Stimulated activated CD8-positive, alpha-beta memory T cell treated with anti-CD3 and anti-CD28 coated beads, Interleukin-4, amount 100 ng/mL, for 24 hours (primary cell): ENCODE results near the gene PRAC2.

Source experiments
- DNase-seq: peaks from one replicate; pipeline ENCODE4 v3.0.0-alpha.2; 2020; ENCODE audit warnings: low read depth

The PRAC2 gene

DNA sequence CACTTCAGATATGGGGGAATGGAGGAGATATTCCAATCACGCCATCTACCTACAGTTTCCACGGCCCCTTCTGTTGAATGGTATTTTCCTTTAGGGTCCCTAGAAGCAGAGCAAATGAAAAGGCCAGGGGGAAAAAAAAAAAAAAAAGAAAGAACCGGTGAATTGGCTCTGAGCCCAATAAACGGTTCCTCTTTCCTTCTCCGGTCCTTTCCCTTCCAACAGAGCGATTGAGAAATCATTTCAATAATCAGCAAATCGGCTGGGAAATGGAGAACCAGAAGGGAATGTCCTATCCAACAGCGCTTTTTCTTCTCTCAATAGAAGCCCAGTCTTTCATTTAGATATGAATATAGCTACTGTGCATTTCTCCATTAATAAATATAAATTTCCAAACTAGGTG, 32.4 kb downstream of the PRAC2 start:
- DNase-seq = no peak

GRCh38 chr17:48756830-48757251, 33.9 kb downstream of the PRAC2 start:
- no peak for DNase-seq

- no peak for DNase-seq
Observed at GRCh38 chr17:48757524-48757961, 34.6 kb downstream of the PRAC2 start.

DNA sequence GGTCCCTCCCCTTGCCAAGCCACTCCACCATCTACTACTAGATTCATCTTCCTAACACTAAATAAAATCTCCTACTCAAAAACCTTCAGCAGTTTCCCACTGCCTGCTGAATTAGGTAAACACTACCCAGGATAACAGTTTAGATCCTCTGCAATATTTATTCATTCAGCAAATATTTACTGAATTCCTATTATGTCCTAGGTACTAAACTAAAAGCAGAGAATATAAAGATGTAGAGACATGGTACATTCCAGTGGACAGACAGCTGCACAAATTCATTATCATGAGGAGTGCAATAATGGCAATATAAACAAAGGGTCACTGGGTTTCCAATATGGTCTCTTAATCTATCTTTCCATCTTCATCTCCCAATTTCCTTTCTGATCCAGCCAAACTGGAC, 36.3 kb downstream of the PRAC2 start:
- no peak for DNase-seq

DNA sequence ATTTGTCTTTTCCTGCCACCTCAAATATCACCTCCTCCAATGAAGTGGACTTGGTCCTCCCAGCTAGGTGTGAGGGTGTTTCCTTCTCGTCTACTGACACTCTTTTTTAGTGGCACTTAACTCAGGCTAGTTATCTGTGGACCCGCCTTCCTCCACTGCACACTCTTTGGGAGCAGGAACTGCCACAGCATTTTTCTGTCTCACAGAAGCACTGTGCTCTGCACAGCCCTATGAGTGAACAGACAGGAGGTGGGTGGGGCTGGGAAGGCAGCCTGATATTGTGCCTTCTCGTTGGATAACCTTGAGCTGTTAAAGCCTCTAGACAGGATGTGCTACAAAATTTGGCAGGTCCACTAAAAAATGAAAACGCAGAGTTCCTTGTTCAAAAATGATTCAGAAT, 37.4 kb downstream of the PRAC2 start:
- no peak for DNase-seq

DNA sequence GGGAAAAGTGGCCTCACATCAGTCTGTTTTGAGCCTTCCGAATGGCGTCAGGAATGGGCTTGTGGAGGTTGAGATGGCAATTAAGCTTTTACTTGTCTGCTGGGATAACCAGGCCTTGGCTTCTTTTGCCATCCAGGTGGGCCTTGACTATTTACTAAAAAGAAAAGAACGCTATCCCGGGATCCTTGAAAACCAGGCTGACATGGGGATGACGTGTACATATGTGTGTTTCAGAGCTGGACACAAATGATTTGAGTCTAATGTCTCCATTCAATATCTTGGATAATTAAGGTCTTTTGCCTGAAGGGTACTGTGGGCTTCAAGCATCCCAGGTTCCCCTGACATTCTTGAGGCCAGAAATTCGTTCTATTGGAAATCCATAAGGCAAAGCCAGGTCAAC, 38.1 kb downstream of the PRAC2 start:
- DNase-seq = no peak

DNA sequence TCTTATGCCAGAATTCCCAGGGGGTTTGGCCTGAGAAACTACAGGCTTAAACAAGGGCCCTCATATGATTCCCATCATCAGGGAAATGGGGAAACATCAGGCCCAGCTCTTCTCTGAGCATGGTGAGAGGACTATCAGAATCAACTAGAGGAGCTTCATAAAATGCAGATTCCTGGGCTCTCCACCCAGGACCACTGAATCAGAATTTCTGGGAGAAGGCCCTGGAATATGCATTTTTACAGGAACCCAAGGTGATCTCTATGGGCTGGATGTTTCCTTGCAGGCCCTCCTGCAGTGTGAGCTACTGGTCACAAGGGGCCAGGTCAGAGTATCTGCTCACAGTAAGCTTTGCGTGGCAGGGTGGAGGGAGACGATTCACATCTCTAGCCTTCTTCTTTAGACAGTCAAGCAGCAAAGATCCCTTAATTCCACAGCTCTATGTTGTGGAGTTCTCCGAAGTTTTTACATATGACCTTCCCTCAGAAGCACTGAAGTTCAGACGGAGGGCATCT, 44.3 kb downstream of the PRAC2 start:
- DNase-seq = no peak

DNA sequence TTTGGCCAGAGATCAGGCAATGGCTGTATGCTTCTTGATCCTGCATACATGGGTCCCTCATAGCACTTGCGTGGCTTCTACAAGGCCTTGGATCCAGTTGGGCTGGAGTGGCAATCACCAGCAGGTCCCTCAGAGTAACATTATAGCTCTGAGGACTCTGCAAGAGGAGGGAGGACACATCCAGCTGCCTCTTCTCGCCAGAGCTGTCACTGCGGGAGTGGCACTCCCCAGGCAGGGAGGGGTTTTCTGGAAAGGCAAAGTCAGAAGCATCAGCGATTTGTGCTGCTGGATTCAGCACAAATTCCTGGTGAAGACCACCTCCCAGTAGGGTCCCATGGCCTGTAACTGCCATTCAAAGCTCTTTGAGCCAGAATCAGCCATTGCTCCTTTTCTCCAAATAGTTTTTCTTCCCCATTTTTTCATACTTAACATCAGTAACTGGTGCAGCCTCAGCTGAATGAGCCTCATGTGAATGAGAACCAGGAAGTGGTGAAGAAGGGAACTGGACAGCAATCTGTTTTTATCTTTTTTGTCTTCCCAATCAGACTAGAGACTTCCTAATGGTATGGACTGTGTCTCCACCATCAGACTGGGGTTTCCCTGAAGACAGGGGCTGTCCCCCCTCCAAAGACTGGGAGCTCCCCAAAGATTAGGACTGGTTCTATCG, 46.2 kb downstream of the PRAC2 start:
- no peak for DNase-seq

- no peak for DNase-seq
Observed at GRCh38 chr17:48770954-48771353, 48.0 kb downstream of the PRAC2 start.

DNA sequence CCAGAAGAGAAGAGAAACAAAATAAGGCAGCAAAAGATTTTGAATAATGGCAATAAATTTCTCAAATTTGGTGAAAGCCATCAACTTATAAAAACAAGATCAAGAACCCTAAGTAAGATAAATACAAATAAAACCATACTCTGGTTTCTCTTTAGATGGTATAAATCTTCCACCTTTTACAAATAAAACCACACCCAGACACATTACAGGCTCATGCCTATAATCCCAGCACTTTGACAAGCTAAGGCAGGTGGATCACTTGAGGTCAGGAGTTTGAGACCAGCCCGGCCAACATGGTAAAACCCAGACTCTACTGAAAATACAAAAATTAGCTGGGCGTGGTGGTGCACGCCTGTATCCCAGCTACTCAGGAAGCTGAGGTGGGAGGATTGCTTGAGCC, 50.3 kb downstream of the PRAC2 start:
- no peak for DNase-seq
